HG03139 (cell line): ENCODE measurements around the gene CBX3.
"Not testable (repeated sequence)": the region's sequence is repeated elsewhere in the genome, so short reads cannot be mapped to it uniquely, and the experiment has no call there.

Experiments
- ATAC-seq: cut with Tn5 transposase; IDR thresholded peaks from one replicate; pipeline ENCODE4 v1.9.1; 2021; ENCODE audit not compliant: unreplicated experiment

CBX3 gene

GRCh38 chr7:26201247-26202018 is at the start of gene CBX3:
Gene CBX3 (plus strand): TSS chr7:26201745. CDS start chr7:26202999, 1,254 bp downstream.
- ATAC-seq = peak; percentile 41

- peak; percentile 53 for ATAC-seq
These were observed 49.4 kb upstream of the CBX3 start, which contains the start of gene NFE2L3 for GRCh38 chr7:26151953-26152781. Gene NFE2L3 (plus strand): TSS chr7:26152198. CDS start chr7:26152499, 301 bp downstream.

- ATAC-seq = peak; percentile 14
These were observed 48.7 kb upstream of the CBX3 start for GRCh38 chr7:26152782-26153240.

GRCh38 chr7:26153241-26153822 is 48.2 kb upstream of the CBX3 start:
- no peak for ATAC-seq

GRCh38 chr7:26153823-26154783 is 47.4 kb upstream of the CBX3 start:
- ATAC-seq = no peak

- ATAC-seq = no peak
These were observed 45.8 kb upstream of the CBX3 start for GRCh38 chr7:26155531-26156375.

GRCh38 chr7:26156451-26157420 is 44.8 kb upstream of the CBX3 start:
- ATAC-seq = no peak

- ATAC-seq = no peak
These were observed 43.9 kb upstream of the CBX3 start for GRCh38 chr7:26157520-26158105.

- no peak for ATAC-seq
These were observed 42.3 kb upstream of the CBX3 start for GRCh38 chr7:26159243-26159642.

- ATAC-seq = no peak
These were observed 40.6 kb upstream of the CBX3 start for GRCh38 chr7:26160896-26161295.

GRCh38 chr7:26162431-26162830 is 39.1 kb upstream of the CBX3 start:
- no peak for ATAC-seq

GRCh38 chr7:26163804-26164203 is 37.7 kb upstream of the CBX3 start:
- ATAC-seq = not testable (repeated sequence)

GRCh38 chr7:26165950-26166683 is 35.4 kb upstream of the CBX3 start:
- no peak for ATAC-seq

GRCh38 chr7:26166684-26167266 is 34.8 kb upstream of the CBX3 start:
- no peak for ATAC-seq

- ATAC-seq = peak; percentile 76
These were observed 34.1 kb upstream of the CBX3 start for GRCh38 chr7:26167303-26167934.

- ATAC-seq = no peak
These were observed 33.0 kb upstream of the CBX3 start for GRCh38 chr7:26168458-26169023.
